ENCODE results near the gene FBLN1.
"Not testable (repeated sequence)": the region's sequence is repeated elsewhere in the genome, so short reads cannot be mapped to it uniquely, and the experiment has no call there.

The FBLN1 gene

GRCh38 chr22:45615364-45615763, 112.7 kb downstream of the FBLN1 start:
- DNase-seq = no peak

GRCh38 chr22:45616432-45616831, 113.7 kb downstream of the FBLN1 start:
- DNase-seq = no peak

- no peak for DNase-seq
These were observed 115.3 kb downstream of the FBLN1 start for GRCh38 chr22:45617948-45618347.

- DNase-seq = no peak
These were observed 118.0 kb downstream of the FBLN1 start for GRCh38 chr22:45620706-45621105.

- no peak for DNase-seq
These were observed 119.3 kb downstream of the FBLN1 start for GRCh38 chr22:45621836-45622600.

- not testable (repeated sequence) for DNase-seq
These were observed 120.9 kb downstream of the FBLN1 start for GRCh38 chr22:45623464-45624145.

GRCh38 chr22:45626198-45626651, 123.5 kb downstream of the FBLN1 start:
- DNase-seq = no peak

GRCh38 chr22:45627489-45628233, 125.0 kb downstream of the FBLN1 start:
- no peak for DNase-seq

GRCh38 chr22:45628515-45628914, 125.8 kb downstream of the FBLN1 start:
- DNase-seq = no peak

GRCh38 chr22:45629469-45630089, 126.9 kb downstream of the FBLN1 start:
- no peak for DNase-seq

- DNase-seq = no peak
These were observed 127.8 kb downstream of the FBLN1 start for GRCh38 chr22:45630436-45630835.

GRCh38 chr22:45631140-45631840, 128.6 kb downstream of the FBLN1 start:
- DNase-seq = no peak

GRCh38 chr22:45631841-45632238, 129.2 kb downstream of the FBLN1 start:
- DNase-seq = no peak

GRCh38 chr22:45632791-45633515, 130.3 kb downstream of the FBLN1 start:
- DNase-seq = no peak

GRCh38 chr22:45636683-45637082, 134.0 kb downstream of the FBLN1 start:
- DNase-seq = no peak

- no peak for DNase-seq
These were observed 135.5 kb downstream of the FBLN1 start for GRCh38 chr22:45638197-45638596.

GRCh38 chr22:45638834-45639746, 136.4 kb downstream of the FBLN1 start:
- DNase-seq = no peak

- DNase-seq = no peak
These were observed 137.0 kb downstream of the FBLN1 start for GRCh38 chr22:45639747-45640102.

- DNase-seq = no peak
These were observed 137.7 kb downstream of the FBLN1 start for GRCh38 chr22:45640291-45640940.

- DNase-seq = no peak
These were observed 138.4 kb downstream of the FBLN1 start for GRCh38 chr22:45640941-45641621.
